NCI-H1092 treated with DMSO at 0.1 percent for 48 hours (cell line): ENCODE measurements around the gene SREBF2.

ENCODE experiments used
- DNase-seq: peaks from one replicate; lab custom pipeline; 2025; lab: John Stamatoyannopoulos, UW

Gene SREBF2

DNA sequence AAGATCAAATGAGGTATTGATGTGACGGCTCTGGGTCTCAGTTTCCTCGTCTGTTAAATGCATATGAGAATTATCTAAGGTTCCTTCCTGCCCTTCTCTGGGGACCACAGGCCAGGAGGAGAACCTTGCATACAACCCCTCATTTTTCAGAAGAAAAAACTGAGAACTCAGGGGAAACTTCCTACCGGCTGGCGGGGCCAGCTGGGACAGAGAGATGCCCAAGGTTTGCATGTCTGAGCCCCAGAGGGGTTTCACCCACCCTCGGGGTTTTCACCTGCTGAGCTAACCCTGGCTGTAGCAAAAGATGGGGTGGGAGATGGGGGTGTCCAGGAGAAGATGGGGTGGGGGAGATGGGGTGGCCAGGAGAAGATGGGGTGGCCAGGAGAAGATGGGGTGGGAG, 89.4 kb downstream of the SREBF2 start:
- DNase-seq, result no peak

- DNase-seq, result no peak
Observed at GRCh38 chr22:41922940-41923594, 90.2 kb downstream of the SREBF2 start.

- DNase-seq, result no peak
Observed at GRCh38 chr22:41923595-41924276, 90.8 kb downstream of the SREBF2 start.

DNA sequence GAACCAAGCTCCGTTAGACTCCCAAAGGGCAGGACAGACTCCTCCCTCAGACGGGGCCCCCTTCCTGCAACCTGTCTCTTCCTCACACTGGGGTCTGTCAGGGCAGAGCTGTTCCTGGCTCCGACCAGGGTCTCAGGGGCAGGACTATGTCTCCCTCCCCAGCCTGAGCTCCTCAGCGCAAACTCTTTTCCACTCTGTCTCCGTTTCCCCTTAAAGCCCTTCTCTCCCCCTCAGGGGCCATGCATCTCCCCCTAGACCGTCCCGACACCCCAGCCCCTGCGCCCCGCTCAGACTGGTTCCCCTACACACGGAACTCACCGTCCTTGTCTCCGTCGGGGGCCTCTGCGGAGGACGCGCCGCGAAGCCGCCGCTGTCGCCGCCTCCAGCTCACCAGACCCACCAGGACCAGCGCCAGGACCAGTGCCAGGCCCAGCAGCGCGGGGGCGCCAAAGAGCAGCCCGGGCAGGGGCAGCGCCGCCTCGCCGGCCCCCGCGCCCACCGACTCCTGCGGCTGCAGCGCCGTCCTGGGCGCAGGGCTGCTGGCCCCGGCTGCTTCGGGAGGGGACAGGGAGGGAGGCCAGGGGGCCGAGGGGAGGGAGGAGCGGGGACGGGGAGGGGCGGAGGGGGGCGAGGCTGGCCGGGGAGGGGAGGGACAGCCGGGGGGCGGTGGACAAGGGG, 93.0 kb downstream of the SREBF2 start:
- no peak for DNase-seq

DNA sequence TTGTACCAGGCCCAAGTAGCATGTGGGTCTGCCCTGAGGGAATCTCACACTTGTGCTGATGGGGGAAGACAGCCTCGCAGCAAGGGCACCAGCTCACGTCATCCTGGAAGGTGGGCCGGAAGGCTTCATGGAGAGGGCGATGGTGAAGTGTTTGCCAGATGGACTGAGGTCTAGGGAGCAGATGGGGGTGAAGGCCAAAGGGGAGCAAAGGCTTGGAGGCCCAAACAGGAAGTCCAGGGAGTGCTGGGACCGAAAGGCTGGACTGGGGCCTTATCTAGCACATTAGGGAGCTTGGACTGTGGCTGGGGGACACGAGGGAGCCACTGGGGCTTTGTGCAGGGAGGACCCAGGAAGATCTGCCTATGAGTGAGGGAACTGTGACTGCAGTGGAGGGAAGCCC, 94.9 kb downstream of the SREBF2 start:
- no peak for DNase-seq

- DNase-seq, result no peak
Observed at GRCh38 chr22:41928593-41929417, 95.9 kb downstream of the SREBF2 start.

DNA sequence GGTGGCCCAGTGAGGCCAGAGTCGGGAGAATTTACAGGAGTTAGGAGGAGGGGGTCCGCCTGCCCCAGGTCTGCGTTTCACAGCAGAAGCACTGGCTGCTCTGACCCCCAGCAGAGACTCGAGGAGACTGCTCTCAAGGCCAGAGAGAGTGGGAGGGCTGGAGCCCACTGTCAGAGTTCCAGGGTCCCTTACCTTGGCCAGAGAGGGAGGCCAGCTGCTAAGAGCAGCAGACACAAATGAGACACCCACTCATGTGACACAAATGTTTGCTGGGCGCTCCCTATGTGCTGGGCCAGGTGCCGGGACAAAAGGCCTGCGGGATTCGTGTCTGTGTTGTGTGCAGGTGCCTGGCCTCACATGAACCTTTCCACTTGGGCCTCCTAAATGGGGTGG, 96.5 kb downstream of the SREBF2 start:
- peak; percentile 88 for DNase-seq

DNA sequence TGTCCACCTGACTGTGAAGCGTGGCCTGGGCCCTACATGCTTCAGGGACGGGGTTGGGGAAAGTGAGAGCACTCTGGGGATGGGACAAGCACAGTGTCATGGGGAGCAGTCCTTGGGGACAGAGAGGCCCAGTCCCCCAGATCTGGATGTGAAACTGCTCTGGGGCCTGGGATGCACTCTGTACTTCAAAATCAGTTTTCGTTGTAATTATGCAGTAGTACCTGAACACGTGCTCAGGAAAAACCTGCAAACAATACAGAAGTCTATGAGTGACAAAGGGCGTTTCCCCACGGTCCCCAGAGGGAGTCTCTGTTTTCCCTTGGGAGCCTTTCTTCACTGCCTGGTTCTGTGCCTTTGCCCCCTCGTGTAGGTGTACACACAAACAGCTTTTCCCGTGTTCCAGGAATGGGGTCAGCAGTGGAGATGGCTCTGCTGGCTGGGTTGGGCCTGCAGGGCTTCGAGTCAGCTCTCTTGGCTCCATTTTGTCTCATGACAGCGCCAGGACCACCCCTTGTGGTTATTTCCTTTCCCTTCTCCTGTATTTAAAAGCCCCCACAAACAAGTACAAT, 98.9 kb downstream of the SREBF2 start:
- DNase-seq, result no peak

GRCh38 chr22:41932353-41932752, 99.4 kb downstream of the SREBF2 start:
- DNase-seq, result no peak

- DNase-seq, result no peak
Observed at GRCh38 chr22:41933411-41934177, 100.7 kb downstream of the SREBF2 start.

- no peak for DNase-seq
Observed at GRCh38 chr22:41934284-41935014, 101.5 kb downstream of the SREBF2 start.

GRCh38 chr22:41935015-41935351, 102.1 kb downstream of the SREBF2 start:
- peak; percentile 56 for DNase-seq

DNA sequence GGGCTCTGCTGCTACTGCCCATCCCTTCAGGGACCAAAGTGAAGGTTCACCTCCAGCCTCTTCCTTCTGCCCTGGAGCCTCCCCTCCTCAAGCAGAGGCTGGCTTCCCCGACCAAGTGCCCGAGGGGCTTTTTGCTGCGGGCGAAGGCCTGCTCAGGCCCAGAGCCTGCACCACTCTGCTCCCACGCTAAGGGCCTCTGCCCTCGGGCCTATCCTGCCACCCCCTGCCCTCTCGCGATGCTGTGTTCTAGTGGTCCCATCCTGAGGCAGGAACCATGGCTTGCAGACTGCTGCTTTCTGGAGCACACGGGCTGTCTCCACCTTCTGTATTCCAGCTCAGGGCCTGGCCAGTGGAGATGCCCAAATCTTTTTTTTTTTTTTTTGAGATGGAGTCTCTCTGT, 102.6 kb downstream of the SREBF2 start:
- DNase-seq, result no peak

DNA sequence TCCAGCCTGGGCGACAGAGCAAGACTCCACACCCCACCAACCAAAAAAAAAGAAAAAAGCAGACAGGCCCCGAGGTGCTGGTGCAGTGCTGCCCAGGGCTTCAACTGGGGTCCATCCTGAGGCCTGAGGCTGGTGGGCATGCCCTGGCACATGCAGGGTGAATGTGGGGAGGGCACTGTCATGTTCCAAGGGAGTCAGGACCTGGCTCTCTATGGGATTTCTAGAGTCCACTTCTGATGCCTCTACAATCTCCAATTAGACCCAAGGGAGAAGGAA, 103.9 kb downstream of the SREBF2 start:
- no peak for DNase-seq

- peak; percentile 30 for DNase-seq
Observed at GRCh38 chr22:41939981-41940831, 107.3 kb downstream of the SREBF2 start.

DNA sequence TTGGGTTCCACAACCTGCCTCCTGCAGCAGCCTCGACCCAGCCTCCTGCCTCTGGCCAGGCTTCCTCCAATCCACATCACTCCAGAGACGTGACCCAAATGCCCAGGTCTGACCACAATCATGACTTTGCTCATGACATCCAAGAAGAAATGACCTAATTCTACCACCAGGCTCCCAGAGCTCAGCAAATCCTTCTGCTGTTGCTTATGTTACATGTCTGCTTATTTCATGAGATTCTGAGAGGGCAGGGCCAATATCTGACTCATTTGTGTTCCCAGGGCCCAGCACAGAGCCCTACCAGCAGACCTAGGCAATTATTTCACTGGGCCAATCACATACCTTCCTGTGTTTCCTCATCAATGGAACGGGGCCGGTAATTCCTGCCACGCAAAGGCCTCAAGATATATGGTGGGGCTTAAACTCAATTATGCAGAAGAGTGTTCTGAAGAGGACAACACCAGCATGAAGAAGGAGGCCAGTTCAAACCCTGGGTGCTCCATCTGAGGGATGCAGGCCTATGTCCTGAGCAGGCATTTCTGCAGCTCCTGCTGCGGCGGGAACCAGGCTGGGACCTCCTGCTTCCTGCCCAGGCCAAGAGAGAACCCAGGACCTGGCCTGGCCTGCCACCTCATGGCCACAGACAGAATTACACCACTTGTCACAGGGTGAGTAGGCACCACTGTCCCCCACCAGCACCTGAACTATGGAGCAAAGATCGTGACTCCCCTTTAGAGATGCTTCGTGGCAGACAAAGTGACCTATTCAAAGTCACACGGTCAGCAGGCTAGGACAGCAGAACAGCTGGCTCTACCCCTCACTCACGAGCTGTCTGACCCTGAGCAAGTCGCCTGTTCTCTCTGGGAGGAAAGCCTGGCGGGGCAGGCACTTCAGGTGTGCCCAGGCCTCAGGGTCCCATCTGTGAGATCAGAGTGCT, 108.2 kb downstream of the SREBF2 start:
- DNase-seq, result peak; percentile 71

DNA sequence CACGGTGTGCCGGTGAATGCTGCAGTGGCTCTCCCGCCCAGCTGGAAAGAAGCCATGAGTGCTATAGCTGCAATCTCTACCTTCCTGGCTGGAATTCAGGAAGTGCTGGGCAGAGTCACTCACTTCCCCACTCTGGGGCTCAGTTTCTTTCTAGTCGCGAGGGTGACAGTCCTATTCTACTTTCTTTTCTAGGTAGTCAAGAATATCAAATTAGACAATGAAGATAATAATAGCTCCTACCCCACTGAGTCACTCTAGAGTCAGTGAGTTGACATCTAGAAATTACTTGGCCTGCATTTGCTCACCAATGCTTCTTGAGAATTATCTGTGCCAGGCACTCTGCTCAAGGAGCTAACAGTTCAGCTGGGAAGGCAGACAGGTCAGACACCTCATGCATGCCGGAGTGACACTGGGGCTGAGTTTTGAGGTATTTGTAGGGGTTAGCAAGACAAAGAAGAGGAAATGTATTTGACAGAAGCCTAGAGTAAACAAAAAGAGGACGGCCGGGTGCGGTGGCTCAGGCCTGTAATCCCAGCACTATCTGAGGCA, 110.8 kb downstream of the SREBF2 start:
- DNase-seq, result no peak

- peak; percentile 97 for DNase-seq
Observed at GRCh38 chr22:41946629-41947423, 113.9 kb downstream of the SREBF2 start, which contains the start of gene CENPM. TSS of gene CENPM (minus strand) at chr22:41947152. CDS start at chr22:41947076, 76 bp downstream.
